CD4-positive, alpha-beta T cell (primary cell): ENCODE measurements around the gene ADCY4. TPM values are rescaled to one million over a fixed set of nuclear protein-coding genes. Genes with fewer than 3 reads are reported as not detected.

Source experiments
- ATAC-seq: fragments of 200-7000 bp; cut with Tn5 transposase; one replicate; pipeline ENCODE4 v1.10.0; 2022; ENCODE audit warnings: mild to moderate bottlenecking; ENCODE audit not compliant: poor library complexity
- CTCF ChIA-PET: fragments of 350-600 bp; sonication (Branson Sonifier 250); formaldehyde crosslinking; loops from one replicate; lab custom pipeline; 2021; ENCODE audit warnings: antibody characterized with exemption, inconsistent platforms; lab: Charles Lee
- POLR2A ChIA-PET: fragments of 350-600 bp; sonication (Branson Sonifier 250); formaldehyde crosslinking; loops from one replicate; lab custom pipeline; 2021; ENCODE audit warnings: antibody characterized with exemption, inconsistent platforms; lab: Charles Lee
- DNase-seq, 14 experiments: peaks; one replicate each; pipeline ENCODE4 v3.0.0-alpha.2; 2013 to 2020; ENCODE audit warnings: mixed read lengths in 2 of 14
- H3K27ac ChIP-seq, 2 donors: one replicate each; pipeline versions ENCODE4 v1.5.1 to v1.7.0; 2013; ENCODE audit warnings: low read length in 2 of 2, low read depth in 1 of 2, mild to moderate bottlenecking in 1 of 2
- H3K27me3 ChIP-seq, 2 experiments: 1 replicate in 1 of 2; 2 replicates in 1 of 2; pipeline versions ENCODE4 v1.6.1 to v1.7.0; 2013; ENCODE audit warnings: low read length in 2 of 2, control low read depth in 1 of 2, mild to moderate bottlenecking in 1 of 2, moderate library complexity in 1 of 2; ENCODE audit not compliant: insufficient read depth in 2 of 2, control insufficient read depth in 1 of 2
- H3K36me3 ChIP-seq: one replicate; pipeline ENCODE4 v1.6.1; 2013; ENCODE audit warnings: low read length, control low read depth; ENCODE audit not compliant: insufficient read depth
- H3K4me1 ChIP-seq: one replicate; pipeline ENCODE4 v1.6.1; 2013; ENCODE audit warnings: low read length, control low read depth; ENCODE audit not compliant: insufficient read depth
- H3K4me3 ChIP-seq: one replicate; pipeline ENCODE4 v1.5.1; 2013; ENCODE audit warnings: mild to moderate bottlenecking, low read length, moderate library complexity
- H3K9me3 ChIP-seq, 2 experiments: 1 replicate in 1 of 2; 2 replicates in 1 of 2; pipeline versions ENCODE4 v1.6.1 to v1.7.0; 2013; ENCODE audit warnings: low read length in 2 of 2, mild to moderate bottlenecking in 2 of 2, control low read depth in 1 of 2, moderate library complexity in 1 of 2; ENCODE audit not compliant: control insufficient read depth in 1 of 2, insufficient read depth in 1 of 2
- H3K27ac Mint-ChIP-seq: one replicate; pipeline ENCODE4 v1.8.0; 2020; ENCODE audit warnings: mixed read lengths
- H3K27me3 Mint-ChIP-seq: one replicate; pipeline ENCODE4 v1.8.0; 2021; ENCODE audit warnings: mixed read lengths
- H3K36me3 Mint-ChIP-seq: one replicate; pipeline ENCODE4 v1.8.0; 2021; ENCODE audit warnings: low read depth, mixed read lengths
- H3K4me1 Mint-ChIP-seq: one replicate; pipeline ENCODE4 v1.8.0; 2021; ENCODE audit warnings: low read depth, mixed read lengths
- H3K4me3 Mint-ChIP-seq: one replicate; pipeline ENCODE4 v1.8.0; 2020; ENCODE audit warnings: mild to moderate bottlenecking, mixed read lengths
- H3K9me3 Mint-ChIP-seq: one replicate; pipeline ENCODE4 v1.8.0; 2020; ENCODE audit warnings: mixed read lengths
- intact Hi-C, 2 experiments: fragments of 100-400 bp; cut with DNase I in 1 of 2; cut with micrococcal nuclease in 1 of 2; formaldehyde crosslinking; loops; one replicate each; pipeline versions ENCODE4 v1.15.1 to v1.9.0; 2023 to 2025; cut with DNase I, micrococcal nuclease
- total RNA-seq, 174 experiments: library from RNA in 2 of 174; stranded (reverse) in 2 of 174; gene quantifications; one replicate each; pipeline ENCODE4 v1.2.3 and lab custom pipeline; 2021 to 2026
- TF ChIP-seq, protein P1 (sequence below): fragments of 200-600 bp; IDR thresholded peaks from one replicate; pipeline ENCODE4 v1.8.0; 2022; ENCODE audit warnings: antibody characterized with exemption, mild to moderate bottlenecking

The ADCY4 gene
- total RNA-seq, 2 experiments from 2014 or later, result 4.7 to 5.9 TPM

GRCh38 chr14:24269910-24270536, 64.8 kb downstream of the ADCY4 start:
- Mint-ChIP-seq H3K27ac (peak overlapping the region; percentile 97), H3K4me1 (peaks cover 40% of the 10 kb centered on the region), H3K9me3 (no peaks in the 10 kb centered on the region), H3K36me3 (peaks cover 52% of the 10 kb centered on the region), H3K27me3 (no peaks in the 10 kb centered on the region), H3K4me3 (peak overlapping the region; percentile 96)
- ATAC-seq (no peak), DNase-seq (no peak)
- H3K27ac ChIP-seq, result no peak overlapping the region
- intact Hi-C loops, result loop anchor here in 1 of 2 experiments (2.0 to 5.0 kb wide), 3 partner anchors 38 to 57 kb away; partner anchors contain the start of genes CHMP4A, GMPR2, LTB4R and LTB4R2
- CTCF ChIA-PET, result interaction anchor here (1.0 to 3.6 kb wide), 12 partner anchors 10 to 172 kb away, joined by 3 to 20 read pairs (median 5); partner anchors contain the start of genes CHMP4A, CIDEB, LTB4R and LTB4R2
- TF ChIP-seq, protein P1, sequence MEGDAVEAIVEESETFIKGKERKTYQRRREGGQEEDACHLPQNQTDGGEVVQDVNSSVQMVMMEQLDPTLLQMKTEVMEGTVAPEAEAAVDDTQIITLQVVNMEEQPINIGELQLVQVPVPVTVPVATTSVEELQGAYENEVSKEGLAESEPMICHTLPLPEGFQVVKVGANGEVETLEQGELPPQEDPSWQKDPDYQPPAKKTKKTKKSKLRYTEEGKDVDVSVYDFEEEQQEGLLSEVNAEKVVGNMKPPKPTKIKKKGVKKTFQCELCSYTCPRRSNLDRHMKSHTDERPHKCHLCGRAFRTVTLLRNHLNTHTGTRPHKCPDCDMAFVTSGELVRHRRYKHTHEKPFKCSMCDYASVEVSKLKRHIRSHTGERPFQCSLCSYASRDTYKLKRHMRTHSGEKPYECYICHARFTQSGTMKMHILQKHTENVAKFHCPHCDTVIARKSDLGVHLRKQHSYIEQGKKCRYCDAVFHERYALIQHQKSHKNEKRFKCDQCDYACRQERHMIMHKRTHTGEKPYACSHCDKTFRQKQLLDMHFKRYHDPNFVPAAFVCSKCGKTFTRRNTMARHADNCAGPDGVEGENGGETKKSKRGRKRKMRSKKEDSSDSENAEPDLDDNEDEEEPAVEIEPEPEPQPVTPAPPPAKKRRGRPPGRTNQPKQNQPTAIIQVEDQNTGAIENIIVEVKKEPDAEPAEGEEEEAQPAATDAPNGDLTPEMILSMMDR, result no peak
- H3K36me3 ChIP-seq, result peaks cover 47% of the 10 kb centered on the region
- H3K27me3 ChIP-seq, result no peaks in the 10 kb centered on the region
- POLR2A ChIA-PET, result interaction anchor here (0.7 to 4.0 kb wide), 18 partner anchors 8 to 161 kb away, joined by 3 to 134 read pairs (median 12); partner anchors contain the start of genes CBLN3, CHMP4A, DCAF11 and DHRS1
- no peak overlapping the region for H3K4me3 ChIP-seq
- H3K9me3 ChIP-seq, result no peaks in the 10 kb centered on the region
- peaks cover 38% of the 10 kb centered on the region for H3K4me1 ChIP-seq

GRCh38 chr14:24269368-24269767, 65.5 kb downstream of the ADCY4 start:
- no peak overlapping the region for H3K27ac ChIP-seq
- peaks cover 31% of the 10 kb centered on the region for H3K4me1 ChIP-seq
- H3K36me3 ChIP-seq, result peaks cover 53% of the 10 kb centered on the region
- Mint-ChIP-seq H3K9me3 (no peaks in the 10 kb centered on the region), H3K36me3 (peaks cover 58% of the 10 kb centered on the region), H3K27me3 (no peaks in the 10 kb centered on the region), H3K4me3 (peak overlapping the region; percentile 96), H3K4me1 (peaks cover 39% of the 10 kb centered on the region), H3K27ac (no peak overlapping the region)
- DNase-seq (no peak), ATAC-seq (no peak)
- H3K27me3 ChIP-seq, result no peaks in the 10 kb centered on the region
- TF ChIP-seq, protein P1, result no peak
- ChIA-PET POLR2A (interaction anchor here (1.2 to 4.0 kb wide), 4 partner anchors 11 to 56 kb away, joined by 3 to 134 read pairs (median 19); partner anchors contain the start of genes CHMP4A, DHRS1, NOP9 and TINF2), CTCF (interaction anchor here (2.9 to 3.6 kb wide), 2 partner anchors 11 to 28 kb away, joined by 18 to 20 read pairs; no protein-coding TSS in a partner anchor)
- H3K4me3 ChIP-seq, result no peak overlapping the region
- no peaks in the 10 kb centered on the region for H3K9me3 ChIP-seq
- intact Hi-C loops, result no loop called here

Other genes with a start within 250 kb of the ADCY4 start
- 1 to 10 TPM; 5.2 to 7.4 TPM for gene PCK2, start 240.8 kb downstream of the ADCY4 start, total RNA-seq
- gene DCAF11, start 220.3 kb downstream of the ADCY4 start, total RNA-seq, result 10 to 100 TPM; 74.8 to 75.3 TPM
- gene NRL, start 220.1 kb downstream of the ADCY4 start, total RNA-seq, result 1 to 10 TPM; 1.6 to 1.9 TPM
- 1 to 10 TPM; 1.5 to 1.7 TPM for gene FITM1, start 204.4 kb downstream of the ADCY4 start, total RNA-seq
- 100 to 1,000 TPM; 166 to 171 TPM for gene PSME1, start 198.9 kb downstream of the ADCY4 start, total RNA-seq
- 10 to 100 TPM; 11.8 to 13.1 TPM for gene EMC9, start 193.5 kb downstream of the ADCY4 start, total RNA-seq
- 10 to 100 TPM; 81.7 to 83.2 TPM for gene PSME2, start 188.5 kb downstream of the ADCY4 start, total RNA-seq
- 10 to 100 TPM; 46.0 to 57.8 TPM for gene RNF31, start 187.6 kb downstream of the ADCY4 start, total RNA-seq
- gene IRF9, start 173.8 kb downstream of the ADCY4 start, total RNA-seq, result 100 to 1,000 TPM; 248 to 262 TPM
- gene REC8, start 163.0 kb downstream of the ADCY4 start, total RNA-seq, result 100 to 1,000 TPM; 105 to 107 TPM
- gene IPO4, start 146.3 kb downstream of the ADCY4 start, total RNA-seq, result 10 to 100 TPM; 36.6 to 37.9 TPM
- 10 to 100 TPM; 12.9 to 13.0 TPM for gene TM9SF1, start 139.6 kb downstream of the ADCY4 start, total RNA-seq
- under 1 TPM; 0.30 to 0.64 TPM for gene TSSK4, start 129.4 kb downstream of the ADCY4 start, total RNA-seq
- 10 to 100 TPM; 73.4 to 80.1 TPM for gene CHMP4A, start 121.6 kb downstream of the ADCY4 start, total RNA-seq
- gene MDP1, start 119.0 kb downstream of the ADCY4 start, total RNA-seq, result 1 to 10 TPM; 3.2 to 3.7 TPM
- gene NEDD8, start 102.7 kb downstream of the ADCY4 start, total RNA-seq, result 10 to 100 TPM; 42.0 to 43.5 TPM
- gene GMPR2, start 102.1 kb downstream of the ADCY4 start, total RNA-seq, result 10 to 100 TPM; 22.2 to 24.8 TPM
- gene TINF2, start 92.4 kb downstream of the ADCY4 start, total RNA-seq, result 100 to 1,000 TPM; 110 to 113 TPM
- gene TGM1, start 71.9 kb downstream of the ADCY4 start, total RNA-seq, result 1 to 10 TPM; 3.5 to 3.9 TPM
- 10 to 100 TPM; 52.3 to 55.2 TPM for gene RABGGTA, start 63.5 kb downstream of the ADCY4 start, total RNA-seq
- 10 to 100 TPM; 21.5 to 23.5 TPM for gene DHRS1, start 35.3 kb downstream of the ADCY4 start, total RNA-seq
- 10 to 100 TPM; 25.9 to 27.5 TPM for gene NOP9, start 35.2 kb downstream of the ADCY4 start, total RNA-seq
- gene CIDEB, start 27.1 kb downstream of the ADCY4 start, total RNA-seq, result 1 to 10 TPM; 7.4 to 9.2 TPM
- gene LTB4R2, start 24.9 kb downstream of the ADCY4 start, total RNA-seq, result 10 to 100 TPM; 16.4 to 18.2 TPM
- gene LTB4R, start 23.6 kb downstream of the ADCY4 start, total RNA-seq, result 10 to 100 TPM; 15.6 to 18.3 TPM
- 10 to 100 TPM; 18.1 to 18.9 TPM for gene RIPK3, start 4.9 kb upstream of the ADCY4 start, total RNA-seq
- not detected for gene NFATC4, start 33.1 kb upstream of the ADCY4 start, total RNA-seq
- under 1 TPM; 0.08 to 0.25 TPM for gene NYNRIN, start 63.9 kb upstream of the ADCY4 start, total RNA-seq
- 1 to 10 TPM; 1.6 to 1.7 TPM for gene CBLN3, start 94.6 kb upstream of the ADCY4 start, total RNA-seq
- 100 to 1,000 TPM; 170 to 173 TPM for gene KHNYN, start 94.9 kb upstream of the ADCY4 start, total RNA-seq
- 10 to 100 TPM; 71.7 to 74.7 TPM for gene SDR39U1, start 107.7 kb upstream of the ADCY4 start, total RNA-seq
- gene CMA1, start 173.2 kb upstream of the ADCY4 start, total RNA-seq, result not detected
- not detected for gene CTSG, start 241.2 kb upstream of the ADCY4 start, total RNA-seq